ENCODE measurements around the gene SPATA18. TPM values are rescaled to one million over a fixed set of nuclear protein-coding genes. Genes with fewer than 3 reads are reported as not detected.

The SPATA18 gene
- total and polyA plus RNA-seq, 2 of the 8 experiments (the other 6 are each of a cell fraction or from before 2014, with no cell fraction given) = 1.4 to 2.4 TPM

DNA sequence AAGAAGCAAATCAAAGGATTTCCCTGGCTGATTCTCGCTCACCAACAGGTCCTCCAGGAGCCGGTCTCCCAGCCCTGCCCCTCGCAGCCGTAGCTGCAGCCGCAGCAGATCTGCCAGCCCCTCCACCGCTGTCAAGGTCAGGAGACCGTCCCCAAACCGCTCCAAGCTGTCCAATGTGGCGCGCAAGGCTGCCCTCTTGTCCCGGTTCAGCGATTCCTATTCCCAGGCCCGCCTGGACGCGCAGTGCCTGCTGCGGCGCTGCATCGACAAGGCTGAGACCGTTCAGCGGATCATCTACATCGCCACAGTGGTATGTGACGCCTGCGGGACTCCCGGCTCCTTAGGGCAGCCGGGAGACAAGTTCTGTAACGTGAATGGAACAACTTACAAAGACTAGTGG, 25.6 kb downstream of the SPATA18 start:
- Histone ChIP-seq H3K18ac (ENCODE audit: extremely low read depth, low read length) (no peak overlapping the region), H2BK12ac (ENCODE audit: low read depth, low read length) (no peak overlapping the region), H3K79me1 (ENCODE audit: low read depth, low read length) (no peaks in the 10 kb centered on the region), H3K9me3 (ENCODE audit: insufficient read depth in 2 of 2, low read depth in 1 of 2, low read length in 1 of 2) (no peaks in the 10 kb centered on the region), H2BK5ac (ENCODE audit: low read depth, low read length) (no peak overlapping the region), H3K23me2 (ENCODE audit: low read depth, low read length) (peaks cover 8% of the 10 kb centered on the region; the same call in 1 of the 2 replicates), H3K27me3 (replicated peaks in 1 of 4; ENCODE audit: control insufficient read depth in 3 of 4, extremely low read depth in 1 of 4, insufficient read depth in 3 of 4, low read length in 3 of 4) (peaks cover 0 to 4% (median 1%) of the 10 kb centered on the region in 4 experiments; a peak in 3 of 7 replicates), H3K14ac (ENCODE audit: insufficient read length) (no peak overlapping the region), H4K5ac (ENCODE audit: insufficient read length, low read depth, low read length) (no peak overlapping the region), H3K4me3 (ENCODE audit: extremely low read depth in 1 of 4, insufficient read depth in 2 of 4, low read depth in 3 of 4, low read length in 4 of 4) (peak overlapping the region; percentile 19 to 54 (median 36); a peak in 7 of 8 replicates), H4K8ac (ENCODE audit: extremely low read depth, insufficient read depth, low read length) (no peak overlapping the region), H2AFZ (ENCODE audit: low read length) (peak overlapping the region; percentile 37; the same call in 1 of the 2 replicates), H4K20me1 (replicated peaks in 1 of 2; ENCODE audit: control insufficient read depth in 1 of 2, insufficient read depth in 2 of 2, low read length in 2 of 2) (no peaks in the 10 kb centered on the region), H3K27ac (ENCODE audit: low read depth, low read length) (no peak overlapping the region), H3K4me2 (ENCODE audit: insufficient read depth in 1 of 2, low read depth in 2 of 2, low read length in 2 of 2) (peak overlapping the region; percentile 77 to 87), H3K4me1 (replicated peaks in 1 of 4; ENCODE audit: control insufficient read depth in 3 of 4, insufficient read depth in 4 of 4, low read length in 3 of 4) (no peaks in the 10 kb centered on the region; a peak in 1 of 7 replicates), H2AK5ac (ENCODE audit: low read depth, low read length) (no peak overlapping the region), H2BK15ac (ENCODE audit: low read length) (no peak overlapping the region), H3K23ac (ENCODE audit: insufficient read length) (no peak overlapping the region), H4K91ac (replicated peaks; ENCODE audit: insufficient read length, low read length) (no peak overlapping the region), H3K56ac (replicated peaks; ENCODE audit: insufficient read length, low read depth, low read length) (no peak overlapping the region), H3K79me2 (ENCODE audit: control insufficient read depth in 1 of 2, insufficient read depth in 2 of 2, low read length in 2 of 2) (no peaks in the 10 kb centered on the region), H3K4ac (replicated peaks; ENCODE audit: insufficient read length, low read depth, low read length) (no peak overlapping the region), H3K36me3 (ENCODE audit: control insufficient read depth in 2 of 4, insufficient read depth in 4 of 4, low read length in 3 of 4) (no peaks in the 10 kb centered on the region), H2BK20ac (ENCODE audit: low read length) (no peak overlapping the region), H3K9ac (replicated peaks in 1 of 4; ENCODE audit: extremely low read depth in 1 of 4, low read depth in 3 of 4, low read length in 3 of 4) (0 out of 7 replicates have a peak overlapping the region, but pooled peaks of 1 of the 4 experiments have one; percentile 10), H2BK120ac (replicated peaks; ENCODE audit: low read depth, low read length) (no peak overlapping the region)
- CTCF ChIA-PET (ENCODE audit: partially characterized antibody) = no interaction called here
- FAIRE-seq = peak; percentile 48
- 14% methylated on average over 26 of the region's 26 CpGs; no CpG with 5 or more reads in 1 of the 2 experiments for WGBS, 2 experiments (ENCODE audit: extremely low coverage in 1 of 2, insufficient coverage in 1 of 2, insufficient read length in 1 of 2, insufficient replicate concordance in 2 of 2, low coverage in 1 of 2, low lambda C conversion rate in 2 of 2, missing lambda C conversion rate in 1 of 2)
- DNase-seq (ENCODE audit: low read depth in 1 of 2, low spot score in 2 of 2) = peak; percentile 44 to 75
- POLR2A ChIA-PET (ENCODE audit: partially characterized antibody) = no interaction called here
- TF ChIP-seq CBX5 (IDR thresholded peaks at IDR 0.05; ENCODE audit: low read depth, low read length) (no peak), RNF2 (IDR thresholded peaks at IDR 0.05; ENCODE audit: borderline replicate concordance, low read depth, low read length, missing control alignments, poor library complexity, severe bottlenecking) (no peak), CEBPB (IDR thresholded peaks at IDR 0.05; ENCODE audit: low read depth, low read length) (no peak), CHD2 (IDR thresholded peaks at IDR 0.05; ENCODE audit: low read length) (no peak), RAD21 (IDR thresholded peaks at IDR 0.05 in 1 of 2, conservative IDR thresholded peaks at IDR 0.05 in 1 of 2; ENCODE audit: low read depth in 2 of 2, low read length in 2 of 2) (peak in 1 of 2 experiments; percentile 11; a peak in 2 of 4 replicates), EP300 (IDR thresholded peaks at IDR 0.05; ENCODE audit: borderline replicate concordance in 1 of 2, low read depth in 2 of 2, low read length in 2 of 2) (no peak), SAP30 (IDR thresholded peaks at IDR 0.05; ENCODE audit: insufficient read depth, insufficient replicate concordance, low read length) (no peak), ZNF274 (IDR thresholded peaks at IDR 0.05; ENCODE audit: borderline replicate concordance, extremely low read depth, low read length) (no peak), TEAD4 (IDR thresholded peaks at IDR 0.05; ENCODE audit: low read depth, low read length) (no peak)
- TF ChIP-seq, protein P1, sequence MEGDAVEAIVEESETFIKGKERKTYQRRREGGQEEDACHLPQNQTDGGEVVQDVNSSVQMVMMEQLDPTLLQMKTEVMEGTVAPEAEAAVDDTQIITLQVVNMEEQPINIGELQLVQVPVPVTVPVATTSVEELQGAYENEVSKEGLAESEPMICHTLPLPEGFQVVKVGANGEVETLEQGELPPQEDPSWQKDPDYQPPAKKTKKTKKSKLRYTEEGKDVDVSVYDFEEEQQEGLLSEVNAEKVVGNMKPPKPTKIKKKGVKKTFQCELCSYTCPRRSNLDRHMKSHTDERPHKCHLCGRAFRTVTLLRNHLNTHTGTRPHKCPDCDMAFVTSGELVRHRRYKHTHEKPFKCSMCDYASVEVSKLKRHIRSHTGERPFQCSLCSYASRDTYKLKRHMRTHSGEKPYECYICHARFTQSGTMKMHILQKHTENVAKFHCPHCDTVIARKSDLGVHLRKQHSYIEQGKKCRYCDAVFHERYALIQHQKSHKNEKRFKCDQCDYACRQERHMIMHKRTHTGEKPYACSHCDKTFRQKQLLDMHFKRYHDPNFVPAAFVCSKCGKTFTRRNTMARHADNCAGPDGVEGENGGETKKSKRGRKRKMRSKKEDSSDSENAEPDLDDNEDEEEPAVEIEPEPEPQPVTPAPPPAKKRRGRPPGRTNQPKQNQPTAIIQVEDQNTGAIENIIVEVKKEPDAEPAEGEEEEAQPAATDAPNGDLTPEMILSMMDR (IDR thresholded peaks at IDR 0.05; ENCODE audit: control extremely low read depth in 1 of 3, insufficient read depth in 1 of 3, low read depth in 1 of 3, low read length in 3 of 3) = peak in 1 of 3 experiments; percentile 2; a peak in 1 of 4 replicates

Data from H1 (cell line).